Trophoblast cell (in vitro differentiated cells and primary cell): Measurements from ENCODE around the gene METAP1D.

Experiments
- DNase-seq, 2 donors: peaks; one replicate each; pipeline ENCODE4 v3.0.0-alpha.2; 2016
- H2AFZ ChIP-seq: 2 replicates; pipeline ENCODE4 v1.6.1; 2013; ENCODE audit warnings: low read length, moderate library complexity, mild to moderate bottlenecking; ENCODE audit not compliant: insufficient read depth, poor library complexity
- H2AK5ac ChIP-seq: 2 replicates; pipeline ENCODE4 v1.6.1; 2013; ENCODE audit warnings: mild to moderate bottlenecking, low read length
- H2BK120ac ChIP-seq: 2 replicates; pipeline ENCODE4 v1.6.1; 2013; ENCODE audit warnings: low read length, mild to moderate bottlenecking, moderate library complexity; ENCODE audit not compliant: insufficient read depth, poor library complexity
- H2BK12ac ChIP-seq: 2 replicates; pipeline ENCODE4 v1.6.1; 2013; ENCODE audit warnings: mild to moderate bottlenecking, low read length, moderate library complexity
- H2BK5ac ChIP-seq: 2 replicates; pipeline ENCODE4 v1.6.1; 2013; ENCODE audit warnings: low read length, low read depth, moderate library complexity, mild to moderate bottlenecking; ENCODE audit not compliant: poor library complexity
- H3K14ac ChIP-seq: 2 replicates; pipeline ENCODE4 v1.6.1; 2013; ENCODE audit warnings: mild to moderate bottlenecking, low read length
- H3K18ac ChIP-seq: 2 replicates; pipeline ENCODE4 v1.6.1; 2013; ENCODE audit warnings: mild to moderate bottlenecking, low read length
- H3K23ac ChIP-seq: 2 replicates; pipeline ENCODE4 v1.6.1; 2013; ENCODE audit warnings: low read length
- H3K27ac ChIP-seq: 2 replicates; pipeline ENCODE4 v1.5.1; 2013; ENCODE audit warnings: low read depth, mild to moderate bottlenecking, inconsistent platforms, low read length, moderate library complexity
- H3K27me3 ChIP-seq: 2 replicates; pipeline ENCODE4 v1.6.1; 2013; ENCODE audit warnings: inconsistent platforms, mild to moderate bottlenecking, low read length, moderate library complexity; ENCODE audit not compliant: insufficient read depth
- H3K36me3 ChIP-seq, 2 experiments: 1 replicate in 1 of 2; 2 replicates in 1 of 2; pipeline ENCODE4 v1.6.1; 2013; ENCODE audit warnings: low read length in 2 of 2, mild to moderate bottlenecking in 2 of 2, moderate library complexity in 1 of 2; ENCODE audit not compliant: insufficient read depth in 2 of 2, control insufficient read depth in 1 of 2
- H3K4ac ChIP-seq: 2 replicates; pipeline ENCODE4 v1.6.1; 2013; ENCODE audit warnings: low read depth, mild to moderate bottlenecking, low read length, moderate library complexity
- H3K4me1 ChIP-seq, 2 experiments: 1 replicate in 1 of 2; 2 replicates in 1 of 2; pipeline ENCODE4 v1.6.1; 2013; ENCODE audit warnings: low read length in 2 of 2, mild to moderate bottlenecking in 2 of 2, moderate library complexity in 1 of 2; ENCODE audit not compliant: insufficient read depth in 2 of 2, control insufficient read depth in 1 of 2
- H3K4me2 ChIP-seq: 2 replicates; pipeline ENCODE4 v1.6.1; 2013; ENCODE audit warnings: inconsistent platforms, mild to moderate bottlenecking, low read length, moderate library complexity
- H3K4me3 ChIP-seq: 2 replicates; pipeline ENCODE4 v1.5.1; 2013; ENCODE audit warnings: mild to moderate bottlenecking, low read depth, low read length, inconsistent platforms
- H3K79me1 ChIP-seq: one replicate; pipeline ENCODE4 v1.6.1; 2013; ENCODE audit warnings: low read length
- H3K79me2 ChIP-seq: 2 replicates; pipeline ENCODE4 v1.6.1; 2013; ENCODE audit warnings: low read length, mild to moderate bottlenecking; ENCODE audit not compliant: control insufficient read depth, insufficient read depth, poor library complexity
- H3K9ac ChIP-seq: 2 replicates; pipeline ENCODE4 v1.6.1; 2013; ENCODE audit warnings: mild to moderate bottlenecking, low read length
- H3K9me3 ChIP-seq: 2 replicates; pipeline ENCODE4 v1.6.1; 2013; ENCODE audit warnings: low read depth, mild to moderate bottlenecking, control low read depth, inconsistent platforms, low read length; ENCODE audit not compliant: insufficient read depth
- H4K12ac ChIP-seq: 2 replicates; pipeline ENCODE4 v1.6.1; 2013; ENCODE audit warnings: low read depth, mild to moderate bottlenecking, low read length, moderate library complexity
- H4K8ac ChIP-seq: 2 replicates; pipeline ENCODE4 v1.6.1; 2013; ENCODE audit warnings: low read depth, mild to moderate bottlenecking, low read length, moderate library complexity
- H4K91ac ChIP-seq: one replicate; pipeline ENCODE4 v1.6.1; 2013; ENCODE audit warnings: low read depth, mild to moderate bottlenecking, low read length, moderate library complexity
- WGBS: extraction: QIAGEN DNeasy Blood & Tissue Kit; methylation state at CpG from one replicate; pipeline ENCODE4 v1.1.7; 2013; ENCODE audit warnings: missing lambda C conversion rate; ENCODE audit not compliant: insufficient read length, insufficient coverage; ENCODE audit errors: extremely low coverage; 5-methylcytosine and 5-hydroxymethylcytosine counted together

The METAP1D gene

GRCh38 chr2:172114579-172114978 lies 114.8 kb downstream of the METAP1D start:
- WGBS: no CpG with 5 or more reads among the region's 3 CpGs
- H4K8ac ChIP-seq: no peak overlapping the region

GRCh38 chr2:172116107-172116506 lies 116.4 kb downstream of the METAP1D start:
- no peak for DNase-seq

More at GRCh38 chr2:172114579-172114978, 114.8 kb downstream of the METAP1D start:
- peaks cover 6 to 7% of the 10 kb centered on the region in 2 experiments for H3K4me1 ChIP-seq
- DNase-seq: no peak
- no peaks in the 10 kb centered on the region for H3K79me1 ChIP-seq
- H3K27ac ChIP-seq: no peak overlapping the region
- H3K14ac ChIP-seq: no peak overlapping the region
- no peak overlapping the region for H2BK5ac ChIP-seq
- H3K4me3 ChIP-seq: no peak overlapping the region
- H3K4me2 ChIP-seq: no peak overlapping the region
- no peak overlapping the region for H3K9ac ChIP-seq
- no peak overlapping the region for H2BK120ac ChIP-seq
- H3K18ac ChIP-seq: no peak overlapping the region
- no peak overlapping the region for H2BK12ac ChIP-seq
- H2AFZ ChIP-seq: no peak overlapping the region
- no peak overlapping the region for H3K23ac ChIP-seq
- H3K79me2 ChIP-seq: no peaks in the 10 kb centered on the region
- no peaks in the 10 kb centered on the region for H3K9me3 ChIP-seq
- no peak overlapping the region for H3K4ac ChIP-seq
- H3K27me3 ChIP-seq: no peaks in the 10 kb centered on the region
- no peak overlapping the region for H4K91ac ChIP-seq
- H2AK5ac ChIP-seq: no peak overlapping the region
- no peak overlapping the region for H4K12ac ChIP-seq
- H3K36me3 ChIP-seq: no peaks in the 10 kb centered on the region

GRCh38 chr2:172119089-172119488 lies 119.3 kb downstream of the METAP1D start:
- Histone ChIP-seq H3K23ac (no peak overlapping the region), H3K18ac (no peak overlapping the region)

More at GRCh38 chr2:172116107-172116506, 116.4 kb downstream of the METAP1D start:
- Histone ChIP-seq H3K4me3 (no peak overlapping the region), H3K23ac (no peak overlapping the region), H3K79me1 (no peaks in the 10 kb centered on the region), H3K79me2 (no peaks in the 10 kb centered on the region), H3K4me1 (no peaks in the 10 kb centered on the region), H3K14ac (no peak overlapping the region), H3K27me3 (no peaks in the 10 kb centered on the region), H4K91ac (no peak overlapping the region), H3K4me2 (no peak overlapping the region), H3K36me3 (no peaks in the 10 kb centered on the region), H2AFZ (no peak overlapping the region), H3K18ac (no peak overlapping the region), H2AK5ac (no peak overlapping the region), H3K27ac (no peak overlapping the region), H3K9ac (no peak overlapping the region), H2BK5ac (no peak overlapping the region), H4K8ac (no peak overlapping the region), H3K4ac (no peak overlapping the region), H2BK12ac (no peak overlapping the region), H2BK120ac (no peak overlapping the region), H4K12ac (no peak overlapping the region), H3K9me3 (no peaks in the 10 kb centered on the region)
- WGBS: no CpG with 5 or more reads among the region's 5 CpGs

GRCh38 chr2:172120118-172120517 lies 120.4 kb downstream of the METAP1D start:
- Histone ChIP-seq H3K79me1 (no peaks in the 10 kb centered on the region), H4K12ac (no peak overlapping the region), H2BK120ac (no peak overlapping the region), H2BK5ac (no peak overlapping the region), H3K23ac (no peak overlapping the region), H3K4me3 (no peak overlapping the region), H3K36me3 (no peaks in the 10 kb centered on the region), H3K4ac (no peak overlapping the region), H3K27ac (no peak overlapping the region), H2AK5ac (no peak overlapping the region), H3K9ac (no peak overlapping the region), H3K14ac (no peak overlapping the region), H3K9me3 (no peaks in the 10 kb centered on the region), H4K91ac (no peak overlapping the region), H3K79me2 (no peaks in the 10 kb centered on the region), H2BK12ac (no peak overlapping the region), H3K27me3 (no peaks in the 10 kb centered on the region), H3K4me2 (no peak overlapping the region), H3K18ac (no peak overlapping the region), H2AFZ (no peak overlapping the region), H3K4me1 (no peaks in the 10 kb centered on the region), H4K8ac (no peak overlapping the region)
- no peak for DNase-seq
- no CpG with 5 or more reads among the region's 2 CpGs for WGBS

More at GRCh38 chr2:172119089-172119488, 119.3 kb downstream of the METAP1D start:
- Histone ChIP-seq H4K91ac (no peak overlapping the region), H4K12ac (no peak overlapping the region), H3K4me1 (no peaks in the 10 kb centered on the region), H4K8ac (no peak overlapping the region), H3K4me2 (no peak overlapping the region), H3K14ac (no peak overlapping the region), H3K4me3 (no peak overlapping the region), H2BK120ac (no peak overlapping the region), H3K27me3 (no peaks in the 10 kb centered on the region), H3K27ac (no peak overlapping the region), H3K4ac (no peak overlapping the region), H3K9ac (no peak overlapping the region), H2AK5ac (no peak overlapping the region), H3K79me1 (no peaks in the 10 kb centered on the region), H3K36me3 (no peaks in the 10 kb centered on the region), H2BK5ac (no peak overlapping the region), H2AFZ (no peak overlapping the region), H3K9me3 (no peaks in the 10 kb centered on the region), H2BK12ac (no peak overlapping the region), H3K79me2 (no peaks in the 10 kb centered on the region)
- peak in 1 of 2 donors; percentile 88 for DNase-seq
